ENCODE data around the gene SLC13A4. TPM values are rescaled to one million over a fixed set of nuclear protein-coding genes. Genes with fewer than 3 reads are reported as not detected.

The SLC13A4 gene
- total and polyA plus RNA-seq, 2 of the 13 experiments (the other 11 are each of a cell fraction or from before 2014, with no cell fraction given) = 0.04 TPM; not detected in 1

DNA sequence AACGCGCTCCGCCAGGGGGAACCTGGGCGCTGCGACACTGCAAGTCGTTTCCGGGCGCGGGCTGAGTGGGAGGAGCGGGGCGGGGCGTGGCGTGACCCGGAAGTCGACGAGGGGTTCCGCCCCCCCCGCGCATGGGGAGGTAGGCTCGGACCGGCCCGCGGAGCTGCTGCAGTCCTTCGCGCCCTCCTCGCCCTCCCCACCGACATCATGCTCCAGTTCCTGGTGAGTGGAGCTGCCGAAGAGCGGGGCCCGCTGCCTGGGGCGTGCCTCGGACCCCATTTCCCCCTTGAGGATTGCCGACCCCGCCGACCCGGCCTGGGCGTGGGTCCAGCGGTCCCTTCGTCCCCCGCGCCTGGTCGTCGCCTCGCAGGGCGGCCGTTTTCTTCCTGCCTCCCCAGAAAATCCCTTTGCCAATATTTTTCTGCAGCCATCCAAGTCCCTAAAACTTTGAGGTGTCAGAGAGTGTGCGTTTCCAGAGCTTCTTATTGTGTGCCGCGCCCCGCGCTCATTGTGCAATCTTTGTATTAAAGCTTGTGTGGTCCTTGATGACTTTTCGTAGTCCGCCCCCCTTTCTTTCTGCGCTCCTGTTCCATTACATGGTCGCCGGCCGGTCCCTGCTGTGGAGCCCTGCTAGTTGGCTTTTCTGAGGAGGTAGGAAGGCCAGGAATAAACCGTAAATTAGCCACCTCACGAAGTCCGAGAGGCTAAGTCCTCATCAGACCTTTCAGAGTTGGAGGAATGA, 65.4 kb downstream of the SLC13A4 start, which contains the start of gene STMP1 (continued):
- TF ChIP-seq ZNF44 (CRISPR knock-in tag; IDR thresholded peaks at IDR 0.05) = no peak; the same call in 1 of the 2 replicates
- TF ChIP-seq XRCC5 (optimal IDR thresholded peaks at IDR 0.05; ENCODE audit: low read length) = peak; percentile 80
- peak; percentile 45; the same call in 1 of the 2 replicates for TF ChIP-seq HNF4A (CRISPR knock-in tag; IDR thresholded peaks at IDR 0.05)
- TF ChIP-seq ZNF549 (CRISPR knock-in tag; IDR thresholded peaks at IDR 0.05) = peak; percentile 59; the same call in 1 of the 2 replicates
- TF ChIP-seq FOXP1 (IDR thresholded peaks at IDR 0.05) = no peak
- no peak; the same call in 1 of the 2 replicates for TF ChIP-seq FOXP1 (CRISPR knock-in tag; IDR thresholded peaks at IDR 0.05)
- TF ChIP-seq SOX6 (IDR thresholded peaks at IDR 0.05) = no peak
- TF ChIP-seq SOX6 (CRISPR knock-in tag; IDR thresholded peaks at IDR 0.05) = peak; percentile 74; the same call in 1 of the 2 replicates
- TF ChIP-seq ZNF781 (CRISPR knock-in tag; IDR thresholded peaks at IDR 0.05; ENCODE audit: borderline replicate concordance, not compliant biosample characterization) = peak; percentile 28
- TF ChIP-seq, protein P1, sequence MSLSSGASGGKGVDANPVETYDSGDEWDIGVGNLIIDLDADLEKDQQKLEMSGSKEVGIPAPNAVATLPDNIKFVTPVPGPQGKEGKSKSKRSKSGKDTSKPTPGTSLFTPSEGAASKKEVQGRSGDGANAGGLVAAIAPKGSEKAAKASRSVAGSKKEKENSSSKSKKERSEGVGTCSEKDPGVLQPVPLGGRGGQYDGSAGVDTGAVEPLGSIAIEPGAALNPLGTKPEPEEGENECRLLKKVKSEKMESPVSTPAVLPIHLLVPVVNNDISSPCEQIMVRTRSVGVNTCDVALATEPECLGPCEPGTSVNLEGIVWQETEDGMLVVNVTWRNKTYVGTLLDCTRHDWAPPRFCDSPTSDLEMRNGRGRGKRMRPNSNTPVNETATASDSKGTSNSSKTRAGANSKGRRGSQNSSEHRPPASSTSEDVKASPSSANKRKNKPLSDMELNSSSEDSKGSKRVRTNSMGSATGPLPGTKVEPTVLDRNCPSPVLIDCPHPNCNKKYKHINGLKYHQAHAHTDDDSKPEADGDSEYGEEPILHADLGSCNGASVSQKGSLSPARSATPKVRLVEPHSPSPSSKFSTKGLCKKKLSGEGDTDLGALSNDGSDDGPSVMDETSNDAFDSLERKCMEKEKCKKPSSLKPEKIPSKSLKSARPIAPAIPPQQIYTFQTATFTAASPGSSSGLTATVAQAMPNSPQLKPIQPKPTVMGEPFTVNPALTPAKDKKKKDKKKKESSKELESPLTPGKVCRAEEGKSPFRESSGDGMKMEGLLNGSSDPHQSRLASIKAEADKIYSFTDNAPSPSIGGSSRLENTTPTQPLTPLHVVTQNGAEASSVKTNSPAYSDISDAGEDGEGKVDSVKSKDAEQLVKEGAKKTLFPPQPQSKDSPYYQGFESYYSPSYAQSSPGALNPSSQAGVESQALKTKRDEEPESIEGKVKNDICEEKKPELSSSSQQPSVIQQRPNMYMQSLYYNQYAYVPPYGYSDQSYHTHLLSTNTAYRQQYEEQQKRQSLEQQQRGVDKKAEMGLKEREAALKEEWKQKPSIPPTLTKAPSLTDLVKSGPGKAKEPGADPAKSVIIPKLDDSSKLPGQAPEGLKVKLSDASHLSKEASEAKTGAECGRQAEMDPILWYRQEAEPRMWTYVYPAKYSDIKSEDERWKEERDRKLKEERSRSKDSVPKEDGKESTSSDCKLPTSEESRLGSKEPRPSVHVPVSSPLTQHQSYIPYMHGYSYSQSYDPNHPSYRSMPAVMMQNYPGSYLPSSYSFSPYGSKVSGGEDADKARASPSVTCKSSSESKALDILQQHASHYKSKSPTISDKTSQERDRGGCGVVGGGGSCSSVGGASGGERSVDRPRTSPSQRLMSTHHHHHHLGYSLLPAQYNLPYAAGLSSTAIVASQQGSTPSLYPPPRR (CRISPR knock-in tag; IDR thresholded peaks at IDR 0.05; ENCODE audit: borderline replicate concordance) = peak; percentile 62
- peak; percentile 55 for TF ChIP-seq HCFC1 (IDR thresholded peaks at IDR 0.05; ENCODE audit: low read depth, low read length)
- TF ChIP-seq ZNF3 (CRISPR knock-in tag; IDR thresholded peaks at IDR 0.05) = no peak
- TF ChIP-seq ZNF616 (CRISPR knock-in tag; IDR thresholded peaks at IDR 0.05; ENCODE audit: low read depth) = peak; percentile 92; the same call in 1 of the 2 replicates
- TF ChIP-seq ADNP (CRISPR knock-in tag; IDR thresholded peaks at IDR 0.05) = no peak
- TF ChIP-seq THAP11 (CRISPR knock-in tag; IDR thresholded peaks at IDR 0.05) = peak; percentile 93
- peak; percentile 89; the same call in 1 of the 2 replicates for TF ChIP-seq HBP1 (CRISPR knock-in tag; IDR thresholded peaks at IDR 0.05; ENCODE audit: low read depth)
- peak; percentile 91; the same call in 1 of the 2 replicates for TF ChIP-seq BRCA1 (CRISPR knock-in tag; IDR thresholded peaks at IDR 0.05)
- no peak for TF ChIP-seq ZNF775 (CRISPR knock-in tag; IDR thresholded peaks at IDR 0.05; ENCODE audit: borderline replicate concordance)
- TF ChIP-seq ZNF431 (CRISPR knock-in tag; IDR thresholded peaks at IDR 0.05; ENCODE audit: borderline replicate concordance, low read depth) = peak; percentile 69; the same call in 1 of the 2 replicates
- peak; percentile 71 for TF ChIP-seq SP2 (CRISPR knock-in tag; IDR thresholded peaks at IDR 0.05)
- TF ChIP-seq SAP130 (CRISPR knock-in tag; IDR thresholded peaks at IDR 0.05; ENCODE audit: low read depth) = peak; percentile 92
- 0 out of 2 replicates have a peak, but pooled peaks have one; percentile 40 for TF ChIP-seq GATAD2A (CRISPR knock-in tag; IDR thresholded peaks at IDR 0.05)
- TF ChIP-seq SCMH1 (CRISPR knock-in tag; IDR thresholded peaks at IDR 0.05; ENCODE audit: borderline replicate concordance) = no peak
- TF ChIP-seq MIER3 (CRISPR knock-in tag; IDR thresholded peaks at IDR 0.05; ENCODE audit: borderline replicate concordance) = peak; percentile 54; the same call in 1 of the 2 replicates
- peak; percentile 97 for TF ChIP-seq RBFOX2 (IDR thresholded peaks at IDR 0.05; ENCODE audit: low read depth, low read length)

All from HepG2 (cell line).